Tibial nerve (tissue), 4 donors: ENCODE results near the gene FRMPD1. TPM values are rescaled to one million over a fixed set of nuclear protein-coding genes. Genes with fewer than 3 reads are reported as not detected.

Experiments
- DNase-seq, 2 donors: peaks; one replicate each; pipeline ENCODE4 v3.0.0-alpha.2; 2019; ENCODE audit warnings: low spot score in 2 of 2
- H3K27ac ChIP-seq, 4 donors: fragments of 200-600 bp; sonication (generic) in 3 of 4; one replicate each; pipeline ENCODE4 v1.5.1; 2017 to 2019; ENCODE audit warnings: mild to moderate bottlenecking in 1 of 4
- H3K27me3 ChIP-seq, 2 donors: fragments of 200-600 bp; sonication (generic) in 1 of 2; one replicate each; pipeline versions ENCODE4 v1.5.1 to v1.6.0; 2017 to 2019
- H3K36me3 ChIP-seq, 3 donors: fragments of 200-600 bp; sonication (generic); one replicate each; pipeline ENCODE4 v1.5.1; 2018 to 2019
- H3K4me1 ChIP-seq, 4 donors: fragments of 200-600 bp; sonication (generic) in 3 of 4; one replicate each; pipeline ENCODE4 v1.5.1; 2017 to 2019
- H3K4me3 ChIP-seq, 4 donors: fragments of 200-600 bp; sonication (generic) in 3 of 4; one replicate each; pipeline ENCODE4 v1.5.1; 2017 to 2019; ENCODE audit warnings: mild to moderate bottlenecking in 1 of 4, moderate library complexity in 1 of 4
- H3K9me3 ChIP-seq, 4 donors: fragments of 200-600 bp; sonication (generic) in 3 of 4; one replicate each; pipeline ENCODE4 v1.5.1; 2017 to 2019
- CTCF ChIP-seq, 5 experiments: fragments of 200-600 bp in 3 of 5; fragments of 450-650 bp in 2 of 5; sonication (generic) in 3 of 5; IDR thresholded peaks; one replicate each; pipeline ENCODE4 v1.5.1; 2016 to 2019; ENCODE audit warnings: antibody characterized with exemption in 5 of 5, mild to moderate bottlenecking in 3 of 5, moderate library complexity in 2 of 5
- EP300 ChIP-seq, 2 donors: sonication (generic); formaldehyde crosslinking; IDR thresholded peaks; one replicate each; pipeline ENCODE4 v1.6.1; 2017; ENCODE audit warnings: antibody characterized with exemption in 2 of 2, mild to moderate bottlenecking in 1 of 2
- POLR2A ChIP-seq, 2 donors: fragments of 450-650 bp; IDR thresholded peaks; one replicate each; pipeline ENCODE4 v1.6.1; 2017; ENCODE audit warnings: antibody characterized with exemption in 2 of 2, mild to moderate bottlenecking in 2 of 2, moderate library complexity in 2 of 2
- WGBS, 2 donors: methylation state at CpG; one replicate each; pipeline ENCODE4 v1.1.5; 2018; 5-methylcytosine and 5-hydroxymethylcytosine counted together
- total RNA-seq, 4 donors: library from RNA; depleted of rRNA; stranded (reverse); fragments of >200 nt; gene quantifications; one replicate each; pipeline ENCODE4 v1.1.0, GENCODE V29; 2016

The FRMPD1 gene
- total RNA-seq, 4 donors from 2014 or later: 0.30 to 1.6 (median 0.42) TPM; not detected in 1

DNA sequence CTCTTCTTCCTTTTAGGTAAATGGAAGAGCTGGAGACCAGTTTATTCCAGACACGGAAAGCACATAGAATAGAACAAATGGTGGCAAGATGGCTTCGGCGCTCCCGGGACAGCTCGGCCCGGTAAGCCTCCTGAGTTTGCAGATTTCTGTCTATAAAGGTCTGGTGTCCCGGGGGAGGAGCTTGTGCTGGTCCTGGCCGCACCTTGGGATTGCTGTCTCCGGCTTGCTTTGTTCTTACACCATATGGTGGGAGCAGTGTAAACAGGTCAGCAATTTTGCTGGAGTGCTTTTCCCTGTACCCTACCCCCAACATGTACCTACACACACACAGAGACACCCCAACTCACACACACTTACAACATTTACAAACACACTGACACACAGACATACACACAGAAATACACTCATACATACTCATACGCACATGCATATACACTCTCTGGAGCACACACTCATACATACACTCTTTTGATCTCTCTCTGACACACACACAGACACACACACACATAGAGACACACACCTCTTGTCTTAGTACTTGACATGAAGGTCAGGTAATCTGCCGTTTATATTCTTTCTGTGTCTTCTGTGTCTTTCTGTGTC, 42.0 kb downstream of the FRMPD1 start:
- no peaks in the 10 kb centered on the region for H3K9me3 ChIP-seq
- H3K4me1 ChIP-seq: no peaks in the 10 kb centered on the region
- no peak for TF ChIP-seq EP300 (IDR thresholded peaks at IDR 0.05)
- TF ChIP-seq CTCF (IDR thresholded peaks at IDR 0.05): no peak
- TF ChIP-seq POLR2A (IDR thresholded peaks at IDR 0.05): no peak
- no peaks in the 10 kb centered on the region for H3K36me3 ChIP-seq
- 60 to 77% methylated on average over 11 of the region's 11 CpGs for WGBS, 2 donors
- no peaks in the 10 kb centered on the region for H3K27me3 ChIP-seq
- no peak overlapping the region for H3K4me3 ChIP-seq
- DNase-seq: no peak
- H3K27ac ChIP-seq: no peak overlapping the region

DNA sequence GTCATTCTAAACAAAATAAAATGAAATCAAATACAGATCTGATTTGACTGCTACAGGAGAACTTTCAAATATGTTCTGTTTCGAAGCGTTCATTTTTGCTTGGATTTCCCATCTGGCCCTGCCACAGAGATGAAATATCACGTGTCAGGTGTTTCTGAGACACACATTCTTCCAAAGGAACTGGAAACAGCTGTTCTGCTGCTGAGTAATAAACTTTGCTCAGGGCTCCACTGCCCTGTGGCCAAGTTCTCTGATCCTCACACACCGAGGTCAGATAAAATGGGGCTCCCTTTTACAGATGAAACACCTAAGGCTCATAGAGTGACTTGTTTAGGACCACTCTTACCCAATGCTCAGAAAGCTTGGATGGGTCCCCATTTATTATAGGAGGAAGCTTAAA, 42.5 kb downstream of the FRMPD1 start:
- Histone ChIP-seq H3K27me3 (no peaks in the 10 kb centered on the region), H3K36me3 (no peaks in the 10 kb centered on the region), H3K27ac (no peak overlapping the region), H3K4me1 (no peaks in the 10 kb centered on the region), H3K4me3 (no peak overlapping the region), H3K9me3 (no peaks in the 10 kb centered on the region)
- TF ChIP-seq CTCF (IDR thresholded peaks at IDR 0.05) (no peak), EP300 (IDR thresholded peaks at IDR 0.05) (no peak), POLR2A (IDR thresholded peaks at IDR 0.05) (no peak)
- no peak for DNase-seq
- WGBS, 2 donors: 32 to 34% methylated on average over 4 of the region's 4 CpGs

DNA sequence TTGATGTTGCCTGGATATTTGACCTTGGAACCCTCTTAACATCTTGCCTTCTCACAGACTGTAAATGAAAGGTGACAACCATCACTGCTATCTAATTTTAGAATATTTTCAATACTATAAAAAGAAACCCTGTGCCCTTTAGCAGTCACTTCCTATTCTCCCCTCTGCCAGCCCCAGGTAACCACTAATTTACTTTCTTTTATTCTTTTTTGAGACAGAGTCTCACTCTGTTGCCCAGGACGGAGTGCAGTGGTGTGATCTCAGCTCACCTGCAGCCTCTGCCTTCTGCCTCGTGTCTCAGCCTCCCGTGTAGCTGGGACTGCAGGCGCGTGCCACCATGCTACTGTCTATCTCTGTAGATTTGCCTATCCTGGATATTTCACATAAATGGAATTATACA, 43.6 kb downstream of the FRMPD1 start:
- Histone ChIP-seq H3K4me3 (no peak overlapping the region), H3K27me3 (no peaks in the 10 kb centered on the region), H3K36me3 (no peaks in the 10 kb centered on the region), H3K9me3 (no peaks in the 10 kb centered on the region), H3K4me1 (no peaks in the 10 kb centered on the region), H3K27ac (no peak overlapping the region)
- TF ChIP-seq CTCF (IDR thresholded peaks at IDR 0.05) (no peak), EP300 (IDR thresholded peaks at IDR 0.05) (no peak), POLR2A (IDR thresholded peaks at IDR 0.05) (no peak)
- DNase-seq: no peak
- 87 to 92% methylated on average over 5 of the region's 5 CpGs for WGBS, 2 donors

GRCh38 chr9:37696528-37696927, 45.8 kb downstream of the FRMPD1 start:
- H3K36me3 ChIP-seq: no peaks in the 10 kb centered on the region
- WGBS, 2 donors: 38 to 55% methylated on average over 1 of the region's 1 CpG
- no peak for TF ChIP-seq CTCF (IDR thresholded peaks at IDR 0.05)
- no peak for TF ChIP-seq EP300 (IDR thresholded peaks at IDR 0.05)
- TF ChIP-seq POLR2A (IDR thresholded peaks at IDR 0.05): no peak
- no peak overlapping the region for H3K4me3 ChIP-seq
- no peaks in the 10 kb centered on the region for H3K27me3 ChIP-seq
- no peaks in the 10 kb centered on the region for H3K4me1 ChIP-seq
- H3K9me3 ChIP-seq: no peaks in the 10 kb centered on the region
- no peak overlapping the region for H3K27ac ChIP-seq
- DNase-seq: no peak

DNA sequence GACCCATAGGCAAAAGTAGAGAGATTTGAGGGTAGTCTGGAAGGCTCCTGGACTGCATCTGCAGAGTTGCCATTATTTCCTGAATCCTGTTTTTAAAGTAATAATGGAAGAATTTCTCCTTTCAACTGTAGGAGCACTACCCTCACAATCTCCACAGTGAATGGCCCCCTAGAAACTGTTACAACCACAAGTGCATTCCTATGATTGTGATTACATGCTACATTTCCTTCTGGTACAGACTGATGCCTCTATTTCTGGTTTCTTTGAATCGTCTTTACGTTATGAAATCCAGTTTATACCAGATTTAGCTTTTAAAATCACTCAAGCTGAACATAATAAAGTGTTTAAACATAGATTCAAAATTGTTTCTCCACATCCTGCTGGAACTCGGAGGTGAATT, 49.4 kb downstream of the FRMPD1 start:
- Histone ChIP-seq H3K27ac (no peak overlapping the region), H3K36me3 (no peaks in the 10 kb centered on the region), H3K4me1 (no peaks in the 10 kb centered on the region), H3K4me3 (no peak overlapping the region), H3K9me3 (no peaks in the 10 kb centered on the region), H3K27me3 (no peaks in the 10 kb centered on the region)
- 49 to 57% methylated on average over 3 of the region's 3 CpGs for WGBS, 2 donors
- TF ChIP-seq EP300 (IDR thresholded peaks at IDR 0.05): no peak
- no peak for TF ChIP-seq CTCF (IDR thresholded peaks at IDR 0.05)
- TF ChIP-seq POLR2A (IDR thresholded peaks at IDR 0.05): no peak
- DNase-seq: no peak
